CD14-positive monocyte (primary cell): ENCODE measurements around the gene MAGI3. TPM values are rescaled to one million over a fixed set of nuclear protein-coding genes. Genes with fewer than 3 reads are reported as not detected.

Experiments used
- DNase-seq, 3 donors: peaks; one replicate each; pipeline ENCODE4 v3.0.0-alpha.2; 2011 to 2022
- H2AFZ ChIP-seq: 2 replicates; pipeline ENCODE4 v1.6.0; 2012; ENCODE audit warnings: mild to moderate bottlenecking, low read depth, low read length, inconsistent platforms; ENCODE audit not compliant: insufficient read depth, poor library complexity, severe bottlenecking
- H3K27ac ChIP-seq, 2 donors: 1 replicate in 1 of 2; 2 replicates in 1 of 2; pipeline ENCODE4 v1.5.1; 2012 to 2013; ENCODE audit warnings: low read length in 2 of 2, control low read depth in 1 of 2, inconsistent platforms in 1 of 2, low read depth in 1 of 2, mild to moderate bottlenecking in 1 of 2
- H3K27me3 ChIP-seq, 2 donors: one replicate each; pipeline versions ENCODE4 v1.6.0 to v1.6.1; 2011 to 2013; ENCODE audit warnings: low read length in 2 of 2; ENCODE audit not compliant: control insufficient read depth in 2 of 2, insufficient read depth in 2 of 2
- H3K36me3 ChIP-seq, 2 donors: replicated peaks in 1 of 2; 1 replicate in 1 of 2; 2 replicates in 1 of 2; pipeline versions ENCODE4 v1.5.1 to v1.6.1; 2012 to 2013; ENCODE audit warnings: low read length in 2 of 2, control low read depth in 1 of 2, inconsistent platforms in 1 of 2, mild to moderate bottlenecking in 1 of 2; ENCODE audit not compliant: insufficient read depth in 2 of 2, control insufficient read depth in 1 of 2
- H3K4me1 ChIP-seq, 2 donors: 1 replicate in 1 of 2; 2 replicates in 1 of 2; pipeline versions ENCODE4 v1.5.1 to v1.6.1; 2012 to 2013; ENCODE audit warnings: low read length in 2 of 2, control low read depth in 1 of 2, inconsistent platforms in 1 of 2, mild to moderate bottlenecking in 1 of 2, moderate library complexity in 1 of 2; ENCODE audit not compliant: insufficient read depth in 2 of 2, control insufficient read depth in 1 of 2
- H3K4me2 ChIP-seq: replicated peaks from 2 replicates; pipeline ENCODE3; 2012; ENCODE audit warnings: low read length, moderate library complexity, mild to moderate bottlenecking; ENCODE audit not compliant: poor library complexity, severe bottlenecking; ENCODE audit errors: extremely low read depth
- H3K4me3 ChIP-seq, 3 experiments: fragments of 200-600 bp in 1 of 3; sonication (generic) in 1 of 3; replicated peaks in 1 of 3; 1 replicate in 2 of 3; 2 replicates in 1 of 3; pipeline ENCODE4 v1.5.1; 2011 to 2013; ENCODE audit warnings: low read length in 3 of 3, mild to moderate bottlenecking in 3 of 3, control low read depth in 2 of 3, low read depth in 2 of 3, inconsistent platforms in 1 of 3, moderate library complexity in 1 of 3
- H3K79me2 ChIP-seq: 2 replicates; pipeline ENCODE4 v1.6.0; 2012; ENCODE audit warnings: mild to moderate bottlenecking, control low read depth, inconsistent platforms, low read length, moderate library complexity; ENCODE audit not compliant: insufficient read depth
- H3K9ac ChIP-seq: 2 replicates; pipeline ENCODE4 v1.6.0; 2017; ENCODE audit warnings: low read length, mild to moderate bottlenecking; ENCODE audit not compliant: insufficient read depth, poor library complexity, severe bottlenecking
- H3K9me3 ChIP-seq, 2 donors: replicated peaks in 1 of 2; 1 replicate in 1 of 2; 2 replicates in 1 of 2; pipeline versions ENCODE4 v1.5.1 to v1.6.1; 2012 to 2013; ENCODE audit warnings: low read length in 2 of 2, control low read depth in 1 of 2; ENCODE audit not compliant: control insufficient read depth in 1 of 2, insufficient read depth in 1 of 2
- H4K20me1 ChIP-seq: 2 replicates; pipeline ENCODE4 v1.6.0; 2012; ENCODE audit warnings: mild to moderate bottlenecking, low read length, control low read depth, moderate library complexity; ENCODE audit not compliant: insufficient read depth
- H3K27ac Mint-ChIP-seq, 7 donors: one replicate each; pipeline ENCODE4 v1.8.0; 2020; ENCODE audit warnings: mild to moderate bottlenecking in 7 of 7, mixed read lengths in 7 of 7, moderate library complexity in 6 of 7, inconsistent platforms in 2 of 7
- H3K27me3 Mint-ChIP-seq, 3 donors: one replicate each; pipeline ENCODE4 v1.8.0; 2021 to 2022; ENCODE audit warnings: low read depth in 3 of 3, mild to moderate bottlenecking in 3 of 3, mixed read lengths in 3 of 3, moderate library complexity in 3 of 3, inconsistent platforms in 1 of 3
- H3K36me3 Mint-ChIP-seq, 2 donors: one replicate each; pipeline ENCODE4 v1.8.0; 2020; ENCODE audit warnings: mixed read lengths in 2 of 2, inconsistent platforms in 1 of 2, mild to moderate bottlenecking in 1 of 2
- H3K4me1 Mint-ChIP-seq: one replicate; pipeline ENCODE4 v1.8.0; 2020; ENCODE audit warnings: mild to moderate bottlenecking, mixed read lengths
- H3K4me3 Mint-ChIP-seq, 2 donors: one replicate each; pipeline ENCODE4 v1.8.0; 2020; ENCODE audit warnings: mild to moderate bottlenecking in 2 of 2, mixed read lengths in 2 of 2, moderate library complexity in 1 of 2
- H3K9me3 Mint-ChIP-seq, 7 donors: one replicate each; pipeline ENCODE4 v1.8.0; 2020 to 2022; ENCODE audit warnings: mixed read lengths in 7 of 7, mild to moderate bottlenecking in 6 of 7, moderate library complexity in 6 of 7, inconsistent platforms in 2 of 7
- WGBS: methylation state at CpG from one replicate; pipeline ENCODE4 v1.1.5; 2013; ENCODE audit warnings: missing lambda C conversion rate; ENCODE audit not compliant: insufficient coverage; 5-methylcytosine and 5-hydroxymethylcytosine counted together
- intact Hi-C, 2 donors: fragments of 100-400 bp; cut with micrococcal nuclease; formaldehyde crosslinking; loops; one replicate each; pipeline versions ENCODE4 v1.15.0 to v1.15.1; 2023
- polyA plus RNA-seq, 3 donors: library from polyadenylated mRNA; depleted of rRNA in 1 of 3; unstranded in 2 of 3; stranded (reverse) in 1 of 3; fragments of 300-500 nt in 2 of 3; fragments of >200 nt in 1 of 3; fragmentation: Illumina TruSeq in 2 of 3; gene quantifications; 1 replicate in 2 of 3; 2 replicates in 1 of 3; pipeline ENCODE4 v1.2.3, GENCODE V29; 2012 to 2021
- TF ChIP-seq, protein P1 (sequence below): fragments of 200-600 bp; IDR thresholded peaks from one replicate; pipeline ENCODE4 v1.8.0; 2022; ENCODE audit warnings: antibody characterized with exemption, mild to moderate bottlenecking

MAGI3 gene
- polyA plus RNA-seq, 3 donors = 0.36 to 0.58 (median 0.43) TPM

DNA sequence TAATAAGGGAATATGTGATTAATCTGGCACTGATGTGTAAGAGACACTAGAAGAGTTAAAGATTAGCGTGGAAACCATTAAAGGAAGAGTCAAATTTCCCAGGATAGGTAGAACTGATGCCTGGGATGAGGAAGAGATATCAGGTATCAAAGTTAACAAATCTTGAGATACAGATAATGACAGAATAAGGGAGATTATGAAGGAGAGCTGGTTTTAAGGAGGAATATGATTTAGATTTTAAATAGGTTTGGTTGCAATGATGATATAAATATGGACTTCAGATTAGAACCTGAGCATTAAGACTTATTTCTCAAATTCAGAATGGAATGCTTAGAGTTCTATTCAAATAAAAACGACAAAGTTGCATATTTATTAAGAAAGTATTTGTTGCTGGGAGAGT is 26.2 kb downstream of the MAGI3 start:
- Histone ChIP-seq H3K9me3 (no peaks in the 10 kb centered on the region), H3K79me2 (no peaks in the 10 kb centered on the region), H3K4me1 (no peaks in the 10 kb centered on the region), H3K36me3 (no peaks in the 10 kb centered on the region), H4K20me1 (no peaks in the 10 kb centered on the region), H2AFZ (no peak overlapping the region), H3K4me3 (no peak overlapping the region), H3K9ac (no peak overlapping the region), H3K27ac (no peak overlapping the region), H3K4me2 (no peak overlapping the region), H3K27me3 (no peaks in the 10 kb centered on the region)
- 100% methylated on average over 1 of the region's 2 CpGs for WGBS
- intact Hi-C loops = no loop called here
- H3K27me3 Mint-ChIP-seq = peaks cover 0 to 4% (median 2%) of the 10 kb centered on the region in 3 donors
- TF ChIP-seq, protein P1, sequence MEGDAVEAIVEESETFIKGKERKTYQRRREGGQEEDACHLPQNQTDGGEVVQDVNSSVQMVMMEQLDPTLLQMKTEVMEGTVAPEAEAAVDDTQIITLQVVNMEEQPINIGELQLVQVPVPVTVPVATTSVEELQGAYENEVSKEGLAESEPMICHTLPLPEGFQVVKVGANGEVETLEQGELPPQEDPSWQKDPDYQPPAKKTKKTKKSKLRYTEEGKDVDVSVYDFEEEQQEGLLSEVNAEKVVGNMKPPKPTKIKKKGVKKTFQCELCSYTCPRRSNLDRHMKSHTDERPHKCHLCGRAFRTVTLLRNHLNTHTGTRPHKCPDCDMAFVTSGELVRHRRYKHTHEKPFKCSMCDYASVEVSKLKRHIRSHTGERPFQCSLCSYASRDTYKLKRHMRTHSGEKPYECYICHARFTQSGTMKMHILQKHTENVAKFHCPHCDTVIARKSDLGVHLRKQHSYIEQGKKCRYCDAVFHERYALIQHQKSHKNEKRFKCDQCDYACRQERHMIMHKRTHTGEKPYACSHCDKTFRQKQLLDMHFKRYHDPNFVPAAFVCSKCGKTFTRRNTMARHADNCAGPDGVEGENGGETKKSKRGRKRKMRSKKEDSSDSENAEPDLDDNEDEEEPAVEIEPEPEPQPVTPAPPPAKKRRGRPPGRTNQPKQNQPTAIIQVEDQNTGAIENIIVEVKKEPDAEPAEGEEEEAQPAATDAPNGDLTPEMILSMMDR = no peak
- no peaks in the 10 kb centered on the region for H3K36me3 Mint-ChIP-seq
- H3K4me3 Mint-ChIP-seq = no peak overlapping the region
- H3K4me1 Mint-ChIP-seq = no peaks in the 10 kb centered on the region
- H3K27ac Mint-ChIP-seq = no peak overlapping the region
- DNase-seq = no peak
- peaks cover 0 to 2% (median 0%) of the 10 kb centered on the region in 7 donors for H3K9me3 Mint-ChIP-seq

DNA sequence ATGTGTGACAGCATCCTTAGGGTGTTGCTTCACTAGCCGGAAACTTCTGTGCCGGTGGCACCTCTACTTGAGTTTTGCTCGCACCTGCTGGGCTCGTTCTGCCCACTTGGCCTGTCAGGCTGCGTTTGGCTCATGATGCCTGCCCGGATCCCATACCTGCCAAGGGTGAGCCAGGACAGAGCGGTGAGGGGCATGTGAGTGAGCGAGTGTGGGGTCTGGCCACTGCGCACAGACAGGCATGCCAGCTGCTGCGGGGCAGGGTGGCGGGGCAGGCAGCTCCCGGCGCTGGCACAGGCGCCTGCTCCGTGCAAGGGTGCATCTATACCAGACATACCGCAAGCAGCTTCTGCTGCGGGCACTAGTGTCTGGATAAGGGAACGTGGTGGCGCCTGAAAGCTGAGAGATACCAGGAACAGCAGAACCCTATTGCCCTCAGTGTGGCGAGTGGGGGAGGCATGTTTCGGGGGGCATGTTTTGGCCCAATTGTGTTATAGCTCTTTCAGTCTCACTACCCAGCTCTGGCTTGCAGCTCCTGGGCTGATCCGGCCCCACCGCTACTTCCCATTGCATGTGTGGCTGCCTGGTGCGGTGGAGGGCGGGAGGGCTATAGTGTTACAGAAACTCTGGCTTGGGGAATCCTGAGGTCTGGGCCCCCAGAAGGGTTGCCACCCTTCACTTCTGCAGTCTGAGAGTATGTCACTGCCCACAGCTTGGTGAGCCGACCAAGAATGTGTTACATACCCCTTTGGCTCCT is 32.2 kb downstream of the MAGI3 start:
- intact Hi-C loops = no loop called here
- Mint-ChIP-seq H3K4me3 (no peak overlapping the region), H3K9me3 (peaks cover 11 to 36% (median 17%) of the 10 kb centered on the region in 7 donors), H3K27ac (no peak overlapping the region), H3K27me3 (peaks cover 4 to 6% (median 5%) of the 10 kb centered on the region in 3 donors), H3K4me1 (no peaks in the 10 kb centered on the region), H3K36me3 (peaks cover 0 to 3% of the 10 kb centered on the region in 2 donors)
- no peak overlapping the region for H3K27ac ChIP-seq
- no peak overlapping the region for H2AFZ ChIP-seq
- no peaks in the 10 kb centered on the region for H3K4me1 ChIP-seq
- no peak overlapping the region for H3K9ac ChIP-seq
- H3K27me3 ChIP-seq = no peaks in the 10 kb centered on the region
- 96% methylated on average over 25 of the region's 26 CpGs for WGBS
- H3K4me3 ChIP-seq = no peak overlapping the region
- H3K4me2 ChIP-seq = no peak overlapping the region
- no peaks in the 10 kb centered on the region for H4K20me1 ChIP-seq
- no peaks in the 10 kb centered on the region for H3K36me3 ChIP-seq
- H3K9me3 ChIP-seq = peaks cover 0 to 23% of the 10 kb centered on the region in 2 donors
- TF ChIP-seq, protein P1 = no peak
- H3K79me2 ChIP-seq = no peaks in the 10 kb centered on the region
- no peak for DNase-seq
